KMS-11 (cell line): Measurements from ENCODE around the gene WT1.
A peak's percentile ranks its signal among the peaks of the same experiment; 100 is the strongest.

Experiments used
- H2AFZ ChIP-seq: fragments of 200-600 bp; sonication (generic); 2 replicates; pipeline ENCODE4 v1.6.1; 2016; ENCODE audit warnings: antibody characterized with exemption, mixed run types, low read depth
- H3K27ac ChIP-seq: fragments of 200-600 bp; sonication (generic); 2 replicates; pipeline ENCODE4 v1.6.1; 2016; ENCODE audit warnings: mild to moderate bottlenecking, mixed run types
- H3K27me3 ChIP-seq: fragments of 200-600 bp; sonication (generic); 2 replicates; pipeline ENCODE4 v1.6.1; 2017; ENCODE audit warnings: mild to moderate bottlenecking, low read depth, mixed run types, moderate library complexity; ENCODE audit not compliant: insufficient read depth
- H3K36me3 ChIP-seq: fragments of 200-600 bp; sonication (generic); 2 replicates; pipeline ENCODE4 v1.6.1; 2017; ENCODE audit warnings: mild to moderate bottlenecking, mixed run types; ENCODE audit not compliant: insufficient read depth
- H3K4me1 ChIP-seq: fragments of 200-600 bp; sonication (generic); 2 replicates; pipeline ENCODE4 v1.6.1; 2016; ENCODE audit warnings: mild to moderate bottlenecking, low read depth, mixed run types; ENCODE audit not compliant: poor library complexity, severe bottlenecking
- H3K4me2 ChIP-seq: fragments of 200-600 bp; sonication (generic); 2 replicates; pipeline ENCODE4 v1.7.0; 2016; ENCODE audit warnings: mild to moderate bottlenecking, mixed run types
- H3K4me3 ChIP-seq: fragments of 200-600 bp; sonication (generic); IDR thresholded peaks from 2 replicates; pipeline ENCODE4 v1.6.1; 2017; ENCODE audit warnings: low read depth, low read length, mixed read lengths; ENCODE audit not compliant: insufficient read depth
- H3K79me2 ChIP-seq: fragments of 200-600 bp; sonication (generic); 2 replicates; pipeline ENCODE4 v1.6.1; 2016; ENCODE audit warnings: low read depth, mixed run types; ENCODE audit not compliant: insufficient read depth
- H3K9ac ChIP-seq: fragments of 200-600 bp; sonication (generic); 2 replicates; pipeline ENCODE4 v1.6.1; 2016; ENCODE audit warnings: mild to moderate bottlenecking, mixed run types
- H4K20me1 ChIP-seq: fragments of 200-600 bp; sonication (generic); 2 replicates; pipeline ENCODE4 v1.6.1; 2016; ENCODE audit warnings: mild to moderate bottlenecking, mixed run types; ENCODE audit not compliant: insufficient read depth
- TF ChIP-seq, protein P1 (sequence below): fragments of 200-600 bp; sonication (generic); conservative IDR thresholded peaks from 2 replicates; pipeline ENCODE4 v1.6.1; 2017; ENCODE audit warnings: low read depth, mild to moderate bottlenecking, antibody characterized with exemption, low read length, moderate library complexity, mixed read lengths

The WT1 gene

DNA sequence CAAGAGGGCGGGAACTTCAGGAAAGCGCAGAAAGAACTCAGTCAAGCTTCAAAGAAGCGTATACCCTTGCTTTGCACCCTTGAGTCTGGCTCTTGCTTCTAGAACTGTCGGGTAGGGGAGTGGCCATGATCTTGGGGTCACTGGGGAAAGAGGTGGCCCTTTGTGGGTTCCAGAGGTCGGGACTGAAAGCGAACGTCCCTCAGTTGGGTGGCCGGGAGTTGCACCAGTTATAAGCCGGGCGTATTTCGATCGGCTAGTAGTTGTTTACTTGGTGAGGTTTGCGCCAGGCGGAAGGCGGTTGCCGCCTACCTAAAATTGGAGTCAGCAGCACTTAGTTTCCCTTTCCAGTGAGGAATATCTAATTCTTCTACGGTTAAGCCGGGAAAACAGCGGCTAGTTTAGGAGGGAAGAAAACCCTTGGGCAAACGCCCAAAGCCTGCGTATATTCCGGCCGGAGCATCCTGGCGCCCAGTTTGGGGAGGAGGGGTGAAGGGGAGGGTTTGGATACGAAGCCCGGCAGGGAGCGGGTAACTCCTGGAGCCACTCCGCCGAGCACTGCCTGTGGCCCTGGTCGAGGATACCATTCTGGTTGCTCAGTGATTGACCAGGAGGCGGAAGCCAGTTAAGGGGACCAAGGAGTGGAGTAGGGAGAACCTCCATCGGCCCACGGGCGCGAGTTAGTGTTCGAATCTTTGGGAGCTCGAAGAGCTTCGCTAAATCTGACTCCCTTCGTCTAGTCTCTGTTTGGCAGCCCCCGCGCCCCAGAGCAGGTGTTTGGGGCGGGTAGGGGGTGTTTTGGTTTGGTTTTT is 807 bp upstream of the WT1 start:
- TF ChIP-seq, protein P1, sequence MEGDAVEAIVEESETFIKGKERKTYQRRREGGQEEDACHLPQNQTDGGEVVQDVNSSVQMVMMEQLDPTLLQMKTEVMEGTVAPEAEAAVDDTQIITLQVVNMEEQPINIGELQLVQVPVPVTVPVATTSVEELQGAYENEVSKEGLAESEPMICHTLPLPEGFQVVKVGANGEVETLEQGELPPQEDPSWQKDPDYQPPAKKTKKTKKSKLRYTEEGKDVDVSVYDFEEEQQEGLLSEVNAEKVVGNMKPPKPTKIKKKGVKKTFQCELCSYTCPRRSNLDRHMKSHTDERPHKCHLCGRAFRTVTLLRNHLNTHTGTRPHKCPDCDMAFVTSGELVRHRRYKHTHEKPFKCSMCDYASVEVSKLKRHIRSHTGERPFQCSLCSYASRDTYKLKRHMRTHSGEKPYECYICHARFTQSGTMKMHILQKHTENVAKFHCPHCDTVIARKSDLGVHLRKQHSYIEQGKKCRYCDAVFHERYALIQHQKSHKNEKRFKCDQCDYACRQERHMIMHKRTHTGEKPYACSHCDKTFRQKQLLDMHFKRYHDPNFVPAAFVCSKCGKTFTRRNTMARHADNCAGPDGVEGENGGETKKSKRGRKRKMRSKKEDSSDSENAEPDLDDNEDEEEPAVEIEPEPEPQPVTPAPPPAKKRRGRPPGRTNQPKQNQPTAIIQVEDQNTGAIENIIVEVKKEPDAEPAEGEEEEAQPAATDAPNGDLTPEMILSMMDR, result no peak
- Histone ChIP-seq H3K36me3 (no peaks in the 10 kb centered on the region), H3K4me3 (no peak overlapping the region), H3K27ac (no peak overlapping the region), H3K9ac (peak overlapping the region; percentile 19; the same call in 1 of the 2 replicates), H3K4me2 (peak overlapping the region; percentile 25; the same call in 1 of the 2 replicates), H3K79me2 (no peaks in the 10 kb centered on the region), H2AFZ (peak overlapping the region; percentile 38; the same call in 1 of the 2 replicates), H4K20me1 (no peaks in the 10 kb centered on the region), H3K27me3 (no peaks in the 10 kb centered on the region), H3K4me1 (no peaks in the 10 kb centered on the region)

- Histone ChIP-seq H3K79me2 (no peaks in the 10 kb centered on the region), H3K4me3 (no peak overlapping the region), H4K20me1 (no peaks in the 10 kb centered on the region), H3K36me3 (no peaks in the 10 kb centered on the region), H2AFZ (no peak overlapping the region), H3K27ac (no peak overlapping the region), H3K4me1 (no peaks in the 10 kb centered on the region), H3K27me3 (no peaks in the 10 kb centered on the region), H3K9ac (no peak overlapping the region), H3K4me2 (no peak overlapping the region)
- TF ChIP-seq, protein P1, result no peak
Measured at GRCh38 chr11:32435152-32435480, 223 bp downstream of the WT1 start.

DNA sequence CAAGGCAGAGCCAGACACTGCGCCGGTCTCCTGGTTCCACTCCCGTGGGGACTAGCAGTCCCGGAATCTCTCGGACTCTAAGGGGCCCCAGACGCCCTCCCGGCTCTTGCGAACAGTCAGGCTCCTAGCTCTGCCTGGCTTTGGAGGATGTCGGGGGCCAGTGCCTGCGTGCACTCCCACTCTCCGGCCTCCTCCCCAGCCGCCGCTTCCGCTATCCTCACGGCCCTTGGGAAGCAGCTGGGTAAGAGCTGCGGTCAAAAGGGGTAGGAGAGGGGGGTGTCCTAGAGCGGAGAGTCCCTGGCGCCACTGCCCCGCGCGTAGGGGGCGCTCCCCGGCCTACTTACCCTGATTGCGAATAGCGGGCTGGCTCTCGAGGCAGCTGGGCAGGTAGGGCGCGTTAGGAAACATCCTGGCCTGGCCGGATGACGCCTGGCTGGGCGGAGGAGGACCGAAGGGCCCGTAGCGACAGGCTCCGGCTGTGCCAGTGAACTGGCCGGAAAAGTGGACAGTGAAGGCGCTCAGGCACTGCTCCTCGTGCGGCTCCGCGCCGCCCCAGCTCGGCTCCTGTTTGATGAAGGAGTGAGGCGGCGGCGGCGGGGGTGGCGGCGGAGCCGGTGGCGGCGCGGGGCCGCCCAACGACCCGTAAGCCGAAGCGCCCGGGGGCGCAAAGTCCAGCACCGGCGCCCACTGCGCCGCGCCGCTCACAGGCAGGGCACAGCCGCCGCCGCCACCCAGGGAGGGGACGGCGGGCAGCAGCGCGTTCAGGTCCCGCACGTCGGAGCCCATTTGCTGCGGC is 785 bp downstream of the WT1 start:
- Histone ChIP-seq H3K4me1 (no peaks in the 10 kb centered on the region), H3K4me2 (no peak overlapping the region), H4K20me1 (no peaks in the 10 kb centered on the region), H3K36me3 (no peaks in the 10 kb centered on the region), H3K9ac (no peak overlapping the region), H3K4me3 (no peak overlapping the region), H3K27ac (no peak overlapping the region), H2AFZ (no peak overlapping the region), H3K27me3 (no peaks in the 10 kb centered on the region), H3K79me2 (no peaks in the 10 kb centered on the region)
- TF ChIP-seq, protein P1, result no peak

DNA sequence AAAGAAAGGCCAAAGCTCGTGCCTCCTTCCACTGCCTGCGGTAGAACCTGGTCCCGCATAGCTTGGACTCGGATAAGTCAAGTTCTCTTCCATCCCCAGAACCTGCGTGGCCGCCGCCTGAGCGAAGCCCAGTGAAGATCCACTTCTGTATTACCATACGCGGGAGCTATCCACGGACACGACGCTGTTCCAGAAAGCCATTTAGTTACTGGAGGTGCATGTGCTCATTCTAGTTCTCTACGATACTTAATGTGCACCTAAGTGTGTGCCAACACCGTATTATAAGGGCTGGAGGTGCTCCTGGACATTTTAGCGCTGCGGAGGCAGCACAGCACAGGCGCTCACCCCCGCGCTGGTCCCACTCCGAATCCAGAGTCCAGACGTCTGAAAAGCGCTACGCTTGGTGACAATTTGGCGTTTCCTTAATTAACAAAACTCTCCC is 1.4 kb downstream of the WT1 start:
- no peak overlapping the region for H3K9ac ChIP-seq
- H3K79me2 ChIP-seq, result no peaks in the 10 kb centered on the region
- H3K27ac ChIP-seq, result no peak overlapping the region
- TF ChIP-seq, protein P1, result no peak
- no peaks in the 10 kb centered on the region for H3K27me3 ChIP-seq
- H3K4me1 ChIP-seq, result no peaks in the 10 kb centered on the region
- no peaks in the 10 kb centered on the region for H3K36me3 ChIP-seq
- H2AFZ ChIP-seq, result no peak overlapping the region
- no peak overlapping the region for H3K4me2 ChIP-seq
- no peaks in the 10 kb centered on the region for H4K20me1 ChIP-seq
- no peak overlapping the region for H3K4me3 ChIP-seq
